Measurements from ENCODE around the gene GLP2R. TPM values are rescaled to one million over a fixed set of nuclear protein-coding genes. Genes with fewer than 3 reads are reported as not detected.

The GLP2R gene
- total RNA-seq, 4 donors from 2014 or later: 0.54 to 3.3 (median 1.2) TPM

- Histone ChIP-seq H3K4me1 (no peaks in the 10 kb centered on the region), H3K9me3 (no peaks in the 10 kb centered on the region), H3K36me3 (no peaks in the 10 kb centered on the region), H3K27me3 (no peaks in the 10 kb centered on the region), H3K4me3 (replicated peaks in 1 of 3) (no peak overlapping the region), H3K27ac (no peak overlapping the region)
- intact Hi-C loops (cut with DNase I): loop anchor here (10.0 kb wide), 1 partner anchor 703 kb away; no protein-coding TSS in a partner anchor
- TF ChIP-seq POLR2A (IDR thresholded peaks at IDR 0.05): no peak
- 93 to 94% methylated on average over 14 of the region's 14 CpGs for WGBS, 2 donors
- no peak for DNase-seq
Observed at GRCh38 chr17:9922012-9922848, 96.5 kb downstream of the GLP2R start.

GRCh38 chr17:9924735-9925191 lies 99.0 kb downstream of the GLP2R start:
- H3K9me3 ChIP-seq: no peaks in the 10 kb centered on the region
- no peaks in the 10 kb centered on the region for H3K36me3 ChIP-seq
- TF ChIP-seq POLR2A (IDR thresholded peaks at IDR 0.05): no peak
- TF ChIP-seq CTCF (IDR thresholded peaks at IDR 0.05): peak in 5 of 6 experiments; percentile 49 to 79 (median 70)
- H3K4me3 ChIP-seq (replicated peaks in 1 of 3): no peak overlapping the region
- WGBS, 2 donors: 18% methylated on average over 6 of the region's 6 CpGs
- intact Hi-C loops (cut with DNase I): loop anchor here (10.0 kb wide), 1 partner anchor 700 kb away; no protein-coding TSS in a partner anchor
- no peaks in the 10 kb centered on the region for H3K27me3 ChIP-seq
- no peak overlapping the region for H3K27ac ChIP-seq
- peak; percentile 9 to 11 for DNase-seq
- H3K4me1 ChIP-seq: no peaks in the 10 kb centered on the region

- TF ChIP-seq POLR2A (IDR thresholded peaks at IDR 0.05) (no peak), CTCF (IDR thresholded peaks at IDR 0.05) (no peak)
- Histone ChIP-seq H3K4me3 (replicated peaks in 1 of 3) (no peak overlapping the region), H3K36me3 (no peaks in the 10 kb centered on the region), H3K9me3 (no peaks in the 10 kb centered on the region), H3K4me1 (no peaks in the 10 kb centered on the region), H3K27ac (no peak overlapping the region), H3K27me3 (no peaks in the 10 kb centered on the region)
- intact Hi-C loops (cut with DNase I): loop anchor here (10.0 kb wide), 1 partner anchor 699 kb away; no protein-coding TSS in a partner anchor
- no peak for DNase-seq
- WGBS, 2 donors: 93 to 95% methylated on average over 11 of the region's 11 CpGs
Observed at GRCh38 chr17:9925457-9925856, 99.7 kb downstream of the GLP2R start.

GRCh38 chr17:9926150-9926804 lies 100.6 kb downstream of the GLP2R start:
- no peak overlapping the region for H3K4me3 ChIP-seq (replicated peaks in 1 of 3)
- no peaks in the 10 kb centered on the region for H3K36me3 ChIP-seq
- TF ChIP-seq CTCF (IDR thresholded peaks at IDR 0.05) (no peak), POLR2A (IDR thresholded peaks at IDR 0.05) (no peak)
- H3K4me1 ChIP-seq: no peaks in the 10 kb centered on the region
- DNase-seq: no peak
- H3K27me3 ChIP-seq: no peaks in the 10 kb centered on the region
- no peak overlapping the region for H3K27ac ChIP-seq
- H3K9me3 ChIP-seq: no peaks in the 10 kb centered on the region
- intact Hi-C loops (cut with DNase I): loop anchor here (10.0 kb wide), 1 partner anchor 699 kb away; no protein-coding TSS in a partner anchor
- WGBS, 2 donors: 83 to 91% methylated on average over 11 to 17 of the region's 21 CpGs

GRCh38 chr17:9928601-9929333 lies 103.0 kb downstream of the GLP2R start:
- intact Hi-C loops (cut with DNase I): loop anchor here (10.0 kb wide), 1 partner anchor 696 kb away; no protein-coding TSS in a partner anchor
- TF ChIP-seq CTCF (IDR thresholded peaks at IDR 0.05) (peak in 1 of 6 experiments; percentile 20), POLR2A (IDR thresholded peaks at IDR 0.05) (no peak)
- DNase-seq: no peak
- no peaks in the 10 kb centered on the region for H3K36me3 ChIP-seq
- H3K27me3 ChIP-seq: no peaks in the 10 kb centered on the region
- WGBS, 2 donors: 32 to 33% methylated on average over 13 of the region's 13 CpGs
- H3K27ac ChIP-seq: no peak overlapping the region
- H3K4me1 ChIP-seq: no peaks in the 10 kb centered on the region
- no peak overlapping the region for H3K4me3 ChIP-seq (replicated peaks in 1 of 3)
- no peaks in the 10 kb centered on the region for H3K9me3 ChIP-seq
